NB4 (cell line): ENCODE measurements around the gene LIX1.

ENCODE experiments used
- CTCF ChIP-seq: IDR thresholded peaks from one replicate; pipeline ENCODE4 v1.5.1; 2012; ENCODE audit warnings: low read depth, low read length
- MAX ChIP-seq: IDR thresholded peaks from 2 replicates; pipeline ENCODE4 v1.6.1; 2011; ENCODE audit warnings: low read depth, low read length
- MYC ChIP-seq: IDR thresholded peaks from 2 replicates; pipeline ENCODE4 v1.6.1; 2011; ENCODE audit warnings: low read depth, low read length
- POLR2A ChIP-seq: IDR thresholded peaks from 2 replicates; pipeline ENCODE4 v1.6.1; 2011; ENCODE audit warnings: mild to moderate bottlenecking; ENCODE audit not compliant: insufficient read length; ENCODE audit errors: extremely low read depth

GRCh38 chr5:97090944-97091343, 51.5 kb downstream of the LIX1 start:
- TF ChIP-seq CTCF (no peak), POLR2A (no peak), MAX (no peak), MYC (no peak)
